Activated CD4-positive, alpha-beta T cell treated with anti-CD3 and anti-CD28 coated beads for 4 hours (primary cell): ENCODE measurements around the gene NAALADL2.
"Not testable (repeated sequence)": the region's sequence is repeated elsewhere in the genome, so short reads cannot be mapped to it uniquely, and the experiment has no call there.

Experiments
- DNase-seq, 2 donors: peaks; one replicate each; pipeline ENCODE4 v3.0.0-alpha.2; 2020

The NAALADL2 gene

GRCh38 chr3:175271465-175271864, 412.3 kb downstream of the NAALADL2 start:
- not testable (repeated sequence) for DNase-seq

- no peak for DNase-seq
Observed at GRCh38 chr3:175272392-175272791, 413.3 kb downstream of the NAALADL2 start.

GRCh38 chr3:175273573-175273972, 414.4 kb downstream of the NAALADL2 start:
- DNase-seq = no peak

GRCh38 chr3:175274056-175274455, 414.9 kb downstream of the NAALADL2 start:
- DNase-seq = no peak

- DNase-seq = no peak
Observed at GRCh38 chr3:175274474-175275218, 415.5 kb downstream of the NAALADL2 start.

- DNase-seq = no peak
Observed at GRCh38 chr3:175278680-175279079, 419.5 kb downstream of the NAALADL2 start.

- no peak for DNase-seq
Observed at GRCh38 chr3:175279457-175279856, 420.3 kb downstream of the NAALADL2 start.

- no peak for DNase-seq
Observed at GRCh38 chr3:175279911-175280310, 420.8 kb downstream of the NAALADL2 start.

- DNase-seq = no peak
Observed at GRCh38 chr3:175287361-175287963, 428.3 kb downstream of the NAALADL2 start.

- DNase-seq = no peak
Observed at GRCh38 chr3:175288621-175289020, 429.5 kb downstream of the NAALADL2 start.

- DNase-seq = no peak
Observed at GRCh38 chr3:175294793-175295192, 435.7 kb downstream of the NAALADL2 start.

GRCh38 chr3:175295248-175296130, 436.4 kb downstream of the NAALADL2 start:
- DNase-seq = no peak

GRCh38 chr3:175297216-175297615, 438.1 kb downstream of the NAALADL2 start:
- DNase-seq = no peak

- DNase-seq = no peak
Observed at GRCh38 chr3:175301741-175302140, 442.6 kb downstream of the NAALADL2 start.

- DNase-seq = no peak
Observed at GRCh38 chr3:175304404-175304803, 445.3 kb downstream of the NAALADL2 start.

- no peak for DNase-seq
Observed at GRCh38 chr3:175307642-175308041, 448.5 kb downstream of the NAALADL2 start.

GRCh38 chr3:175308097-175308496, 449.0 kb downstream of the NAALADL2 start:
- DNase-seq = no peak

GRCh38 chr3:175310046-175310445, 450.9 kb downstream of the NAALADL2 start:
- no peak for DNase-seq

GRCh38 chr3:175311404-175311803, 452.3 kb downstream of the NAALADL2 start:
- no peak for DNase-seq

GRCh38 chr3:175311946-175312345, 452.8 kb downstream of the NAALADL2 start:
- no peak for DNase-seq

- no peak for DNase-seq
Observed at GRCh38 chr3:175312791-175313190, 453.7 kb downstream of the NAALADL2 start.

- no peak for DNase-seq
Observed at GRCh38 chr3:175316799-175317198, 457.7 kb downstream of the NAALADL2 start.

GRCh38 chr3:175325440-175325839, 466.3 kb downstream of the NAALADL2 start:
- DNase-seq = no peak

- no peak for DNase-seq
Observed at GRCh38 chr3:175326041-175326440, 466.9 kb downstream of the NAALADL2 start.
